Ovary (tissue), 9 donors: ENCODE data around the gene TCP11. TPM values are rescaled to one million over a fixed set of nuclear protein-coding genes. Genes with fewer than 3 reads are reported as not detected.

Experiments used
- DNase-seq, 5 donors: peaks; one replicate each; pipeline ENCODE4 v3.0.0-alpha.2; 2019 to 2020
- H3K27ac ChIP-seq, 2 donors: fragments of 200-600 bp; one replicate each; pipeline versions ENCODE4 v1.5.1 to v1.8.0; 2019 to 2022
- H3K27me3 ChIP-seq: fragments of 200-600 bp; one replicate; pipeline ENCODE4 v1.8.0; 2022
- H3K36me3 ChIP-seq: fragments of 200-600 bp; sonication (generic); one replicate; pipeline ENCODE4 v1.5.1; 2019
- H3K4me1 ChIP-seq: one replicate; pipeline ENCODE4 v1.8.1; 2013; ENCODE audit warnings: mild to moderate bottlenecking, moderate library complexity; ENCODE audit not compliant: insufficient read depth
- H3K4me3 ChIP-seq: fragments of 200-600 bp; sonication (generic); one replicate; pipeline ENCODE4 v1.5.1; 2017
- H3K9me3 ChIP-seq, 2 donors: fragments of 200-600 bp in 1 of 2; sonication (generic) in 1 of 2; one replicate each; pipeline versions ENCODE4 v1.5.1 to v1.8.1; 2013 to 2019; ENCODE audit warnings: mild to moderate bottlenecking in 1 of 2, moderate library complexity in 1 of 2
- EP300 ChIP-seq: sonication (generic); formaldehyde crosslinking; IDR thresholded peaks from one replicate; pipeline ENCODE4 v1.6.1; 2017; ENCODE audit warnings: antibody characterized with exemption
- POLR2A ChIP-seq: fragments of 450-650 bp; IDR thresholded peaks from one replicate; pipeline ENCODE4 v1.6.1; 2017; ENCODE audit warnings: antibody characterized with exemption, mild to moderate bottlenecking, moderate library complexity
- WGBS, 3 donors: extraction: QIAGEN DNeasy Blood & Tissue Kit in 1 of 3; methylation state at CpG; one replicate each; pipeline versions ENCODE4 v1.1.5 to v1.1.7; 2013 to 2017; 5-methylcytosine and 5-hydroxymethylcytosine counted together
- intact Hi-C, 4 donors: fragments of 100-400 bp; cut with DNase I; formaldehyde crosslinking; loops; one replicate each; pipeline versions ENCODE4 v1.11.0 to v1.15.1; 2022 to 2023
- polyA plus RNA-seq, 2 donors: library from polyadenylated mRNA; stranded (reverse); fragments of 200-250 nt in 1 of 2; fragments of 350-450 nt in 1 of 2; fragmentation: Illumina TruSeq in 1 of 2; extraction: RNeasy Lipid Tissue Mini Kit (QIAGEN cat#74804) in 1 of 2; gene quantifications; one replicate each; pipeline ENCODE4 v1.2.3, GENCODE V29; 2013 to 2014
- total RNA-seq, 7 donors: library from RNA; depleted of rRNA in 2 of 7; stranded (reverse); fragments of >200 nt in 2 of 7; fragmentation: NEBNext Ultra II Directional in 3 of 7; extraction: Animal tissue kit (Norgen Biotek cat#: 25700) in 3 of 7; gene quantifications; one replicate each; pipeline versions ENCODE4 v1.1.0 to v1.2.4, GENCODE V29; 2016 to 2023
- TF ChIP-seq, protein P1 (sequence below), 3 donors: fragments of 450-650 bp in 2 of 3; fragments of 200-600 bp in 1 of 3; IDR thresholded peaks; one replicate each; pipeline versions ENCODE4 v1.5.1 to v1.8.0; 2016 to 2022; ENCODE audit warnings: antibody characterized with exemption in 3 of 3, mild to moderate bottlenecking in 1 of 3
- donor health status: DM: no; HTN: no; CAD: no; lungs with moderate emphysema.
- donor health status: DM: no; HTN: no; CAD: no.
- donor health status: Bipolar disorder and iron deficiency.
- donor health status: DM: yes; HTN: yes; CAD: no.
- donor health status: DM: no; HTN: no; CAD: no.
- donor health status: DM: yes; HTN: yes; CAD: no.

Gene TCP11
- total and polyA plus RNA-seq, 9 donors, result 0.18 to 0.61 (median 0.48) TPM; not detected in 1

DNA sequence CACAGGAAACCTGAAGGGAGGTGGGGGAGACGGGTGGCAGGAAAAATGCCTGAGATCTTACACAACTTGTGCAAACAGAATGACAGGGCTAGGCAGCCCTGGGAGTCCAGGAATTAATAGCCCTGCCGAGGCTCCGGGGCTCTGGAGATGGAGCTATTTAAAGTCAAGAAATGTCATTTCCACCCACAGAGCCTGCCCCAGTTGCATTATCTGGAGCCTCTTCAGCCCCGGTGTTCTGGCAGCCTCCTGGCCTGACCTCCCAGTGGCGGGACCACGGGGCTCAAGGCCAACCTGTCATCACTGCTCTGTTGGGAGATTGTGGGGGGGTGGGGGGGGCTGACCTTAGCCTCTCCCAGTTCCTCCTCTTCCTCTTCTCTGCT lies 44.2 kb upstream of the TCP11 start:
- no peak overlapping the region for H3K27ac ChIP-seq
- no peaks in the 10 kb centered on the region for H3K27me3 ChIP-seq
- H3K36me3 ChIP-seq, result no peaks in the 10 kb centered on the region
- no peak for DNase-seq
- no peak overlapping the region for H3K4me3 ChIP-seq
- no peaks in the 10 kb centered on the region for H3K9me3 ChIP-seq
- 19 to 23% (median 22%) methylated on average over 6 of the region's 6 CpGs for WGBS, 3 donors
- intact Hi-C loops, result no loop called here
- TF ChIP-seq EP300, result no peak
- TF ChIP-seq POLR2A, result no peak
- TF ChIP-seq, protein P1, sequence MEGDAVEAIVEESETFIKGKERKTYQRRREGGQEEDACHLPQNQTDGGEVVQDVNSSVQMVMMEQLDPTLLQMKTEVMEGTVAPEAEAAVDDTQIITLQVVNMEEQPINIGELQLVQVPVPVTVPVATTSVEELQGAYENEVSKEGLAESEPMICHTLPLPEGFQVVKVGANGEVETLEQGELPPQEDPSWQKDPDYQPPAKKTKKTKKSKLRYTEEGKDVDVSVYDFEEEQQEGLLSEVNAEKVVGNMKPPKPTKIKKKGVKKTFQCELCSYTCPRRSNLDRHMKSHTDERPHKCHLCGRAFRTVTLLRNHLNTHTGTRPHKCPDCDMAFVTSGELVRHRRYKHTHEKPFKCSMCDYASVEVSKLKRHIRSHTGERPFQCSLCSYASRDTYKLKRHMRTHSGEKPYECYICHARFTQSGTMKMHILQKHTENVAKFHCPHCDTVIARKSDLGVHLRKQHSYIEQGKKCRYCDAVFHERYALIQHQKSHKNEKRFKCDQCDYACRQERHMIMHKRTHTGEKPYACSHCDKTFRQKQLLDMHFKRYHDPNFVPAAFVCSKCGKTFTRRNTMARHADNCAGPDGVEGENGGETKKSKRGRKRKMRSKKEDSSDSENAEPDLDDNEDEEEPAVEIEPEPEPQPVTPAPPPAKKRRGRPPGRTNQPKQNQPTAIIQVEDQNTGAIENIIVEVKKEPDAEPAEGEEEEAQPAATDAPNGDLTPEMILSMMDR (IDR thresholded peaks at IDR 0.05), result no peak
- H3K4me1 ChIP-seq, result peaks cover 4% of the 10 kb centered on the region

DNA sequence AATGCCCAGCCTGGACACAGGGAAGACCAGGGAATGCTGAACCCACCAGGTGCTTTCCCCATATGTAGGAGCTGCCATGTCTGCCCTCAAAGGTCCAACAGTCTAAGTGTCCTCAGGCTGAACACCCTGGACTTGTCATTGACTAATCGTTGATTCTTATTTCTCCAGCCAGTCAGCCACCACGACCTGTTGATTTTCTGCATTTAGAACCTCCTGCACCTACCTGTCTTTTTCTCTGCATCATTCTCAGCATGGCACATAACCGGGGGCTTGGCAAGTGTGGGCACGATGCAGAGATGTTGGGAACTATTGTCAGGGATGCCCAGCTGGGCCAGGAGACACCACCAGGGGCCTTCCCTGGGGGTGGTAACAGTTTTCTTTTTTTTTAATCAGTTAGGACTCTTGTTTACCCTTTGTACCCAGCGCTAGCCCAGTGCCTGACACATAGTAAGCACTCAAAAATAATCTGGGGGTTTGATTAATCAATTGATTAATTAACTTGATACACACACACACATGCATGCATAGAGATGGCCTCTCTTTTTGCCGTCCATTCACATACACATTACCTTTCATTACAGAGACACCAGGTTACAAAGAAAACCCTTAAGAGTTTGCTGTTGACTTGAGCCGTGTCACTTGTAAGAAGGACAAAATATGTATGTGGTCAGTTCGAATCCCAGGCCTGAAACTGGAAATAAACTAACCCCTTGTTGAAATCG lies 43.6 kb upstream of the TCP11 start:
- no peak for DNase-seq
- intact Hi-C loops, result no loop called here
- H3K4me3 ChIP-seq, result no peak overlapping the region
- peaks cover 4% of the 10 kb centered on the region for H3K4me1 ChIP-seq
- H3K36me3 ChIP-seq, result no peaks in the 10 kb centered on the region
- 71 to 78% (median 72%) methylated on average over 9 of the region's 9 CpGs for WGBS, 3 donors
- no peak overlapping the region for H3K27ac ChIP-seq
- no peak for TF ChIP-seq POLR2A
- TF ChIP-seq, protein P1 (IDR thresholded peaks at IDR 0.05), result no peak
- TF ChIP-seq EP300, result no peak
- no peaks in the 10 kb centered on the region for H3K27me3 ChIP-seq
- no peaks in the 10 kb centered on the region for H3K9me3 ChIP-seq

DNA sequence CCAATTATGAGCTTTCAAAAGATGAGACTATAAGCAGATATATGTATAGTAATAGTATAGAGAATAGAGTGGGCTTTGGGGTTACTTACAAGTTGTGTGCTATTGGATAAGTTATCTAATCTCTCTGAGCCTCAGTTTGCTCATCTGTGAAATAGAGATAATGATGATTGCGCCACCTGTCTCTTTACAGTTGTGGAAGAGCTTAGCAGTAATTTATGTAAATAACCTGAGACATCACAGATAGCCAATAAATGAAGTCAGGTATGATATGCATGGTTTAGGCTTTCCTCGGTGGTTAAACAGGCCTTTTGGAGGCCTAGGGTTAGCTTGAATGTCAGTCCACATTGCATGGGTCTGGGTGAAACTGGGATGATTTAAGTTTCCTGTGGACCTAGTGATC lies 42.8 kb upstream of the TCP11 start:
- H3K4me1 ChIP-seq, result peaks cover 4% of the 10 kb centered on the region
- no peak overlapping the region for H3K27ac ChIP-seq
- TF ChIP-seq, protein P1 (IDR thresholded peaks at IDR 0.05), result no peak
- TF ChIP-seq POLR2A, result no peak
- no peak for TF ChIP-seq EP300
- H3K27me3 ChIP-seq, result no peaks in the 10 kb centered on the region
- no peaks in the 10 kb centered on the region for H3K9me3 ChIP-seq
- H3K36me3 ChIP-seq, result no peaks in the 10 kb centered on the region
- no peak for DNase-seq
- H3K4me3 ChIP-seq, result no peak overlapping the region
- intact Hi-C loops, result no loop called here
- 94 to 98% (median 97%) methylated on average over 2 of the region's 2 CpGs for WGBS, 3 donors

DNA sequence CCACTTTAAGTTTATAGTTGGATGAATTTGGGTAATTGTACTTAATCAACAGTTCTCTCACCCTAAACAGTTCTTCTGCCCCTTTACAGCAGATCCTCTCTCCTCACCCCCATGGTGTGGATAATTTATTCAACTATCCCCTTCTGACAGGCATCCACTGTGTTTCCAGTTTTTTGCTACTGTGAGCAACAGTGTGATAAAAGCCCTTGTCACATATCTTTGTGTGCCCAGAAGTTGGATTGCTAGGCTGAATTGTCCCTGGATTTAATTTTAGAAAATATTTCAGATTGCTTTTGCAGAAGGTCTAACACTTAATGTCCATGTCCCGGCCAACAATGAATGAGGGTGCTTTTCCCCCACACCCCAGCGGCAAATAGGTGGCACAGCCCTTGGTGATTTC lies 42.1 kb upstream of the TCP11 start:
- H3K4me1 ChIP-seq, result peaks cover 4% of the 10 kb centered on the region
- no peak overlapping the region for H3K4me3 ChIP-seq
- H3K9me3 ChIP-seq, result no peaks in the 10 kb centered on the region
- no peaks in the 10 kb centered on the region for H3K36me3 ChIP-seq
- no peak overlapping the region for H3K27ac ChIP-seq
- intact Hi-C loops, result no loop called here
- H3K27me3 ChIP-seq, result no peaks in the 10 kb centered on the region
- no peak for DNase-seq
- 87 to 98% (median 93%) methylated on average over 2 of the region's 2 CpGs for WGBS, 3 donors
- TF ChIP-seq POLR2A (no peak), EP300 (no peak)
- TF ChIP-seq, protein P1 (IDR thresholded peaks at IDR 0.05), result no peak
